Erythroblast (primary cell): ENCODE data around the gene ZNF793.

Experiments used
- GATA1 ChIP-seq: IDR thresholded peaks from 2 replicates; pipeline ENCODE4 v1.6.1; 2011; ENCODE audit warnings: low read depth, mild to moderate bottlenecking, control low read depth, low read length, moderate library complexity
- POLR2A ChIP-seq: IDR thresholded peaks from 2 replicates; pipeline ENCODE4 v1.6.1; 2011; ENCODE audit warnings: mild to moderate bottlenecking, low read length

DNA sequence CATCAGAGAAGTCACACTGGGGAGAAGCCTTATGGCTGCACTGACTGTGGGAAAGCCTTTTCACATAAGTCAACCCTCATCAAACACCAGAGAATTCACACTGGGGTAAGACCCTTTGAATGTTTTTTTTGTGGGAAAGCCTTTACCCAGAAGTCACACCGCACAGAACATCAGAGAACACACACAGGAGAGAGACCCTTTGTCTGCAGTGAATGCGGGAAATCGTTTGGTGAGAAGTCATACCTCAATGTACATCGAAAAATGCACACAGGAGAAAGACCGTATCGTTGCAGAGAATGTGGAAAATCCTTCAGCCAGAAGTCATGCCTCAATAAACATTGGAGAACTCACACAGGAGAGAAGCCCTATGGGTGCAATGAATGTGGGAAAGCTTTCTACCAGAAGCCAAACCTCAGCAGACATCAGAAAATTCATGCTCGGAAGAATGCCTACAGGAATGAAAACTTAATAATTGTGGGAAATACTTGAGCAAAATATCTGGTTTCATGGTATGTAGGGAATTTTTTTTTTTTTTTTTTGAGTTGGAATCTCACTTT lies 30.7 kb downstream of the ZNF793 start:
- TF ChIP-seq POLR2A (no peak), GATA1 (no peak)
